Transverse colon (tissue), 4 donors: ENCODE measurements around the gene CD177. TPM values are rescaled to one million over a fixed set of nuclear protein-coding genes. Genes with fewer than 3 reads are reported as not detected.
A peak's percentile ranks its signal among the peaks of the same experiment; 100 is the strongest.

Source experiments
- DNase-seq: peaks from one replicate; pipeline ENCODE4 v3.0.0-alpha.2; 2019
- H3K27ac ChIP-seq, 4 donors: fragments of 200-600 bp; sonication (generic); 2 replicates each; pipeline ENCODE4 v1.5.1; 2016 to 2018; ENCODE audit warnings: inconsistent platforms in 4 of 4
- H3K27me3 ChIP-seq: fragments of 200-600 bp; sonication (generic); 2 replicates; pipeline ENCODE4 v1.5.1; 2017; ENCODE audit warnings: inconsistent platforms
- H3K36me3 ChIP-seq, 4 donors: fragments of 200-600 bp; sonication (generic); 2 replicates each; pipeline ENCODE4 v1.5.1; 2017 to 2019; ENCODE audit warnings: inconsistent platforms in 4 of 4
- H3K4me1 ChIP-seq, 4 donors: fragments of 200-600 bp; sonication (generic); 2 replicates each; pipeline ENCODE4 v1.5.1; 2017 to 2020; ENCODE audit warnings: inconsistent platforms in 4 of 4
- H3K4me3 ChIP-seq, 4 donors: fragments of 200-600 bp; sonication (generic); 1 replicate in 1 of 4; 2 replicates in 3 of 4; pipeline versions ENCODE4 v1.5.1 to v1.6.1; 2017 to 2019; ENCODE audit warnings: inconsistent platforms in 4 of 4
- H3K9me3 ChIP-seq, 2 donors: fragments of 200-600 bp; sonication (generic); 2 replicates each; pipeline ENCODE4 v1.5.1; 2017 to 2019; ENCODE audit warnings: inconsistent platforms in 2 of 2
- EP300 ChIP-seq: sonication (generic); formaldehyde crosslinking; IDR thresholded peaks from one replicate; pipeline ENCODE4 v1.6.1; 2017; ENCODE audit warnings: antibody characterized with exemption, low read depth
- POLR2A ChIP-seq: fragments of 450-650 bp; IDR thresholded peaks from one replicate; pipeline ENCODE4 v1.6.1; 2016; ENCODE audit warnings: antibody characterized with exemption, mild to moderate bottlenecking, moderate library complexity
- POLR2AphosphoS5 ChIP-seq, 3 donors: sonication (generic); formaldehyde crosslinking; IDR thresholded peaks; one replicate each; pipeline ENCODE4 v1.6.1; 2016; ENCODE audit warnings: antibody characterized with exemption in 3 of 3
- WGBS, 2 donors: methylation state at CpG; one replicate each; pipeline ENCODE4 v1.1.5; 2018; ENCODE audit warnings: low coverage in 1 of 2; 5-methylcytosine and 5-hydroxymethylcytosine counted together
- in situ Hi-C, 4 donors: fragments of 200-750 bp; cut with MboI; loops; one replicate each; pipeline versions ENCODE4 v1.15.0 to v1.15.1; 2017; ENCODE audit warnings: low sequenced_read_pairs in 3 of 4, low pct_ligation_motif_present in 1 of 4, low pct_unique_long_range_greater_than_20kb in 1 of 4
- intact Hi-C: fragments of 100-400 bp; cut with DNase I; formaldehyde crosslinking; loops from one replicate; pipeline ENCODE4 v1.15.1; 2023; ENCODE audit warnings: low total_unique reads
- total RNA-seq, 4 donors: library from RNA; depleted of rRNA; stranded (reverse); fragments of >200 nt; gene quantifications; one replicate each; pipeline ENCODE4 v1.1.0, GENCODE V29; 2016
- TF ChIP-seq, protein P1 (sequence below), 5 experiments: fragments of 200-600 bp in 3 of 5; fragments of 450-650 bp in 2 of 5; sonication (generic) in 3 of 5; IDR thresholded peaks; 1 replicate in 2 of 5; 2 replicates in 3 of 5; pipeline ENCODE4 v1.5.1; 2016 to 2017; ENCODE audit warnings: antibody characterized with exemption in 5 of 5, inconsistent platforms in 3 of 5, mild to moderate bottlenecking in 2 of 5, moderate library complexity in 1 of 5

Gene CD177
- total RNA-seq, 4 donors from 2014 or later, result 12.1 to 720 (median 82.6) TPM

DNA sequence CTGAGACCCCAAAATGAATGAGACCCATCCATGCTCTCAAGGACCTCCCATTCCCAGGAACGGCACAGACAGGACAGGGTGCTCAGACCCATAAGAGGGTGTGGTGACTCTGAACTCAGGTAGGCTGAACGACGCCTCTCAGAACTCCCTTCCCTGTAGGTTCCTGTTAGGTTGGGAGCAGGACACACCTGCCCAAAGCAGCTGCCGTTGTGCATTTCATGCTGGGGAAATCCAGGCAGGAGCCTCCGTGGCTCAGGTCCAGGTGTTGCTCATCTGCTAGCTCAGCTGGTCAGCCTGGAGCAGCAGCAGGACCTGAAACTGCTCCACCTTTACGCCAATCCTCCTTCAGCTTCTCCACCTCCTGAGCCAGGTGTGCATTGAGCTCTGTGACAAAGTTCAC is 42.1 kb downstream of the CD177 start:
- peak overlapping the region in 1 of 4 donors; percentile 1 for H3K27ac ChIP-seq
- H3K27me3 ChIP-seq, result peaks cover 6% of the 10 kb centered on the region
- no peak overlapping the region for H3K4me3 ChIP-seq
- H3K9me3 ChIP-seq, result no peaks in the 10 kb centered on the region
- 65% methylated on average over 6 of the region's 6 CpGs; no CpG with 5 or more reads in 1 of the 2 donors for WGBS, 2 donors
- H3K4me1 ChIP-seq, result peaks cover 0 to 4% (median 2%) of the 10 kb centered on the region in 4 donors
- in situ Hi-C loops (no loop called here), intact Hi-C loops (no loop called here)
- H3K36me3 ChIP-seq, result no peaks in the 10 kb centered on the region
- TF ChIP-seq POLR2A (no peak), POLR2AphosphoS5 (IDR thresholded peaks at IDR 0.05) (peak in 1 of 3 donors; percentile 31)
- peak; percentile 38 for DNase-seq

DNA sequence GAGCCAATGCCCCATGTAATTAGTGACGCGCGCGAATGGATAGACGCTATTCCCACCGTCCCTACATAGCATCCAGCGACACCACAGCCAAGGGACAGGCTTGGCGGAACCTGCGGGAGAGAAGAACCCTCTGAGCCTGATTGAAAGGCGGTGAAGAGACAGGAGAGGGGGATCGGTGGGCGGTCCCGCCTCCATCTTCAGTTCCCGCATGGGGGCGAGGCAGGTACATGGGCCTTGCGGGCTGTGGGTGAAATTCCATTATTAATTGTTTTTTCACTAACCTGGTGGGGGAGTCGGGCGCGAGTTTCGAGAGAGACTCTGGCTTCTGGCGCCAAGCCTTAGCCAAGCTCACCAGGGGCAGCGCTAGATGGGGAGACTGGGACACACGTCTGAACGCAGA is 52.8 kb downstream of the CD177 start:
- no peak for DNase-seq
- intact Hi-C loops (no loop called here), in situ Hi-C loops (no loop called here)
- no peaks in the 10 kb centered on the region for H3K9me3 ChIP-seq
- H3K27me3 ChIP-seq, result peaks cover 7% of the 10 kb centered on the region
- H3K27ac ChIP-seq, result no peak overlapping the region
- no peaks in the 10 kb centered on the region for H3K4me1 ChIP-seq
- WGBS, 2 donors, result 63 to 91% methylated on average over 8 to 24 of the region's 24 CpGs
- no peaks in the 10 kb centered on the region for H3K36me3 ChIP-seq
- TF ChIP-seq POLR2A, result no peak
- no peak overlapping the region for H3K4me3 ChIP-seq

DNA sequence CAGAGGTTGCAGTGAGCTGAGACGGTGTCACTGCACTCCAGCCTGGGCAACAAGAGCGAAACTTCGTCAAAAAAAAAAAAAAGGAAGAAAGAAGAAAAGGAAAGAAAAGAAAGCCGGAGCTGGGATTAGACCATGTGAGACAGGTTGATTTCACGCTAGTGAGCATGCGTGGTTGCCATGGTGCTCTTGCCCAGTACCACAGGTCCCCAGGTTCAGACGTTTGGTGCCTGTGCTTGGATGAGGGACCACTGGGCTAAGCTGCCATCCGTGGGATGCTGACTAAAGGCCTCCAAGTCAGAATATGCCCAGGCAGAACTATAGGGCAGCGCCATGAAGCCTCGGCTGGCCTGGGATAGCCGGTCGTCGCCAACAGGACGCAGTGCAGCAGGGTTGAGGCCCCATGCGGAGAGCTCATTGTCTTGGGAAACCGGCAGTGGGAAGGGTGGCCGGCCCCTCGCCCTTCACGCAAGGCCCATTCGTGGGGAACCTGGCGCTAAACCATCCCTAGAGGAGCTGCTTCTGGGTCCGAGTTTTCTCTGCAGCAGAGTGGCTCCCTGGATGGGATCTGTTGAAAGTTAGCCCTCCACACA is 54.0 kb downstream of the CD177 start:
- H3K4me3 ChIP-seq, result no peak overlapping the region
- no peak overlapping the region for H3K27ac ChIP-seq
- peaks cover 7% of the 10 kb centered on the region for H3K27me3 ChIP-seq
- no peaks in the 10 kb centered on the region for H3K9me3 ChIP-seq
- 37 to 89% methylated on average over 2 to 15 of the region's 22 CpGs for WGBS, 2 donors
- TF ChIP-seq POLR2A, result no peak
- TF ChIP-seq, protein P1, sequence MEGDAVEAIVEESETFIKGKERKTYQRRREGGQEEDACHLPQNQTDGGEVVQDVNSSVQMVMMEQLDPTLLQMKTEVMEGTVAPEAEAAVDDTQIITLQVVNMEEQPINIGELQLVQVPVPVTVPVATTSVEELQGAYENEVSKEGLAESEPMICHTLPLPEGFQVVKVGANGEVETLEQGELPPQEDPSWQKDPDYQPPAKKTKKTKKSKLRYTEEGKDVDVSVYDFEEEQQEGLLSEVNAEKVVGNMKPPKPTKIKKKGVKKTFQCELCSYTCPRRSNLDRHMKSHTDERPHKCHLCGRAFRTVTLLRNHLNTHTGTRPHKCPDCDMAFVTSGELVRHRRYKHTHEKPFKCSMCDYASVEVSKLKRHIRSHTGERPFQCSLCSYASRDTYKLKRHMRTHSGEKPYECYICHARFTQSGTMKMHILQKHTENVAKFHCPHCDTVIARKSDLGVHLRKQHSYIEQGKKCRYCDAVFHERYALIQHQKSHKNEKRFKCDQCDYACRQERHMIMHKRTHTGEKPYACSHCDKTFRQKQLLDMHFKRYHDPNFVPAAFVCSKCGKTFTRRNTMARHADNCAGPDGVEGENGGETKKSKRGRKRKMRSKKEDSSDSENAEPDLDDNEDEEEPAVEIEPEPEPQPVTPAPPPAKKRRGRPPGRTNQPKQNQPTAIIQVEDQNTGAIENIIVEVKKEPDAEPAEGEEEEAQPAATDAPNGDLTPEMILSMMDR (IDR thresholded peaks at IDR 0.05), result no peak
- no peak for TF ChIP-seq POLR2AphosphoS5 (IDR thresholded peaks at IDR 0.05)
- no peak for TF ChIP-seq EP300
- no peaks in the 10 kb centered on the region for H3K4me1 ChIP-seq
- H3K36me3 ChIP-seq, result no peaks in the 10 kb centered on the region
- DNase-seq, result no peak
- in situ Hi-C loops (no loop called here), intact Hi-C loops (no loop called here)

DNA sequence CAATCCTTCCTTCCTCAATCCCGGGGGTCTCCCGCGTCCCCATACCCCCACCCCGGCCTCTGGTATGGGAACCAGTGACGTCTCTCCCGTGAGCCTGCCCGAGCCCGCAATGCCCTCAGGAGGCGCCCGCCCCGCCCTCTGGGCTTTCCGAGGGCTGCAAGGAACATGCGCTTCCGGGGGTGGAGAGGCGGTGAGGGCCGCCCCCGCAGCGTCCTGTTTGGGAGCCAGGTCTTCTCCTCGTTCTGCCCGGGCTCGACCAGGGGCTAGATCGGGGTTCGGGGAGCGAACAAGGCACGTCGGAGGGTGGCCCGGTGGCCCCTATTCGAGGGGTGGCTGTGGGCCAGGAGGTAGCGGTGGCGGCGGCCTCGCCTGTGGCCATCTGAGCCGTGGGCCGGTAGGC is 54.6 kb downstream of the CD177 start:
- Histone ChIP-seq H3K4me1 (no peaks in the 10 kb centered on the region), H3K4me3 (no peak overlapping the region), H3K36me3 (no peaks in the 10 kb centered on the region), H3K9me3 (no peaks in the 10 kb centered on the region), H3K27ac (no peak overlapping the region), H3K27me3 (peaks cover 3% of the 10 kb centered on the region)
- DNase-seq, result no peak
- 93% methylated on average over 34 of the region's 34 CpGs; no CpG with 5 or more reads in 1 of the 2 donors for WGBS, 2 donors
- TF ChIP-seq, protein P1 (IDR thresholded peaks at IDR 0.05), result no peak
- no peak for TF ChIP-seq POLR2A
- TF ChIP-seq POLR2AphosphoS5 (IDR thresholded peaks at IDR 0.05), result no peak
- no peak for TF ChIP-seq EP300
- intact Hi-C loops, result no loop called here
- in situ Hi-C loops, result no loop called here

DNA sequence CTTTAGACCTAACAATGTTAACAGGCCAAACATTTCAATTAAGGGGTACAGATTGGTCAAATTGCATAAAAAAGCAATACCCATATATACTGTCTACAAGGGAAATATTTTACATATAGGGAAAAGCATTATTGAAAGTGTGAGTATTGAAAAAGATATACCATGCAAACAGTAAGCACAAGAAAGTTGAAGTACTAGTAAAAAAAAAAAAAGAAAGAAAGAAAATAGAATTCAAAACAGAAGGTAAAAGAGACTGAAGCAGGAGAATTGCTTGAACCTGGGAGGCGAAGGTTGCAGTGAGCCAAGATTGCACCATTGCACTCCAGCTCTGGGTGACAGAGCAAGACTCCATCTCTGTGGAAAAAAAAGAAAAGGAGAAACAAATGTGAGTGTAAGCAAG is 55.9 kb downstream of the CD177 start:
- DNase-seq, result no peak
- TF ChIP-seq POLR2A, result no peak
- intact Hi-C loops, result no loop called here
- WGBS, 2 donors, result 70 to 93% methylated on average over 1 of the region's 1 CpG
- in situ Hi-C loops, result no loop called here
- H3K4me1 ChIP-seq, result no peaks in the 10 kb centered on the region
- no peak overlapping the region for H3K27ac ChIP-seq
- no peaks in the 10 kb centered on the region for H3K9me3 ChIP-seq
- H3K4me3 ChIP-seq, result no peak overlapping the region
- H3K36me3 ChIP-seq, result no peaks in the 10 kb centered on the region
- peaks cover 3% of the 10 kb centered on the region for H3K27me3 ChIP-seq

DNA sequence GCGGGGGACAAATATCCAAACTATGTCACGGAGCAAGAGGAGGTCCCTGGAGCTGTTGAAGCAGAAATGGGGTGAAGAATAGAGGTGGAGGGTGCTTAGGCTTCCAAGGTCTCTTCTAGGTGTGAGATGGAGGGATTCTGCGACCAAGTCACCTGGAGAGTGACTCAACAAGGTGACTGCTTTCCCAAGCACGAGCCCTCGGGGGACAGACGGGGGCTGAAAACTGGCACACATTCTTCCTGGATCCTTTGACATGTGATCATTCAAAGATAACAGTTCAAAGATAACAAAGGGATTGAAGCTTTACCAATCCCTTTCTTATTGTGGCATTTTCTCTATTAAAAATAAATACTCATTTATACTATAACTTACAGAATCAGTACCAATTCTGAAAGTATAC is 59.0 kb downstream of the CD177 start:
- Histone ChIP-seq H3K4me1 (peaks cover 0 to 8% (median 0%) of the 10 kb centered on the region in 4 donors), H3K4me3 (no peak overlapping the region), H3K27ac (no peak overlapping the region), H3K36me3 (no peaks in the 10 kb centered on the region), H3K27me3 (no peaks in the 10 kb centered on the region), H3K9me3 (no peaks in the 10 kb centered on the region)
- WGBS, 2 donors, result 85% methylated on average over 6 of the region's 6 CpGs; no CpG with 5 or more reads in 1 of the 2 donors
- in situ Hi-C loops (no loop called here), intact Hi-C loops (no loop called here)
- no peak for DNase-seq
- TF ChIP-seq, protein P1 (IDR thresholded peaks at IDR 0.05), result no peak
- no peak for TF ChIP-seq POLR2A
- no peak for TF ChIP-seq POLR2AphosphoS5 (IDR thresholded peaks at IDR 0.05)
- TF ChIP-seq EP300, result no peak
